K562 (cell line): Measurements from ENCODE around the gene DAD1.

Experiments used
- CBX2 ChIP-seq: fragments of 200-600 bp; sonication (generic); IDR thresholded peaks from one replicate; pipeline ENCODE4 v1.6.1; 2012; ENCODE audit warnings: mild to moderate bottlenecking, low read length, inconsistent platforms; ENCODE audit not compliant: insufficient read depth, poor library complexity, severe bottlenecking
- CBX5 ChIP-seq: IDR thresholded peaks from 2 replicates; pipeline ENCODE4 v1.6.1; 2014; ENCODE audit warnings: low read depth, borderline replicate concordance
- CTCF ChIP-seq, 3 experiments: IDR thresholded peaks in 2 of 3; conservative IDR thresholded peaks in 1 of 3; 2 replicates each; pipeline ENCODE4 v1.5.1; 2011 to 2012; ENCODE audit warnings: low read length in 3 of 3, mild to moderate bottlenecking in 3 of 3, control low read depth in 2 of 3, improper control_type of control experiment in 1 of 3, inconsistent platforms in 1 of 3, low read depth in 1 of 3, mixed read lengths in 1 of 3, moderate library complexity in 1 of 3; ENCODE audit not compliant: insufficient read depth in 2 of 3
- FOXK1 ChIP-seq: sonication (generic); formaldehyde crosslinking; IDR thresholded peaks from 2 replicates; pipeline ENCODE4 v1.8.0; 2022; ENCODE audit warnings: missing genetic modification reagents, mild to moderate bottlenecking, borderline replicate concordance
- HNRNPL ChIP-seq: fragments of 200-400 bp; formaldehyde crosslinking; IDR thresholded peaks from 2 replicates; pipeline ENCODE4 v1.6.1; 2017; ENCODE audit warnings: low read depth, mild to moderate bottlenecking, low read length
- PTRF ChIP-seq: fragments of 450-650 bp; IDR thresholded peaks from 2 replicates; pipeline ENCODE4 v1.6.1; 2016; ENCODE audit warnings: mild to moderate bottlenecking, missing genetic modification characterization, missing compliant biosample characterization
- USF2 ChIP-seq: sonication (generic); formaldehyde crosslinking; IDR thresholded peaks from 2 replicates; pipeline ENCODE4 v1.5.0; 2020; ENCODE audit warnings: missing genetic modification reagents
- ZFX ChIP-seq: sonication (generic); formaldehyde crosslinking; IDR thresholded peaks from 2 replicates; pipeline ENCODE4 v1.8.0; 2022; ENCODE audit warnings: mild to moderate bottlenecking, missing genetic modification reagents, moderate library complexity
- ZMIZ1 ChIP-seq, 2 experiments: fragments of 150-350 bp in 1 of 2; IDR thresholded peaks; 2 replicates each; pipeline ENCODE4 v1.6.1; 2012 to 2016; ENCODE audit warnings: low read depth in 2 of 2, low read length in 2 of 2, mild to moderate bottlenecking in 1 of 2, moderate library complexity in 1 of 2
- ZNF12 ChIP-seq: sonication (generic); formaldehyde crosslinking; IDR thresholded peaks from 2 replicates; pipeline ENCODE4 v1.4.0; 2020; ENCODE audit warnings: mild to moderate bottlenecking, missing genetic modification reagents
- ZNF239 ChIP-seq: fragments of 250-450 bp; sonication (Bioruptor Pico); IDR thresholded peaks from 2 replicates; pipeline ENCODE4 v1.4.0; 2020; ENCODE audit warnings: mild to moderate bottlenecking
- ZNF274 ChIP-seq: IDR thresholded peaks from 2 replicates; pipeline ENCODE4 v1.6.1; 2011; ENCODE audit warnings: low read depth, mild to moderate bottlenecking, low read length, moderate library complexity, borderline replicate concordance
- TF ChIP-seq, protein P1 (sequence below), 3 experiments: fragments of 200-800 bp in 1 of 3; fragments of 250-450 bp in 1 of 3; fragments of 450-650 bp in 1 of 3; sonication (Bioruptor Pico) in 1 of 3; sonication (Bioruptor generic) in 1 of 3; formaldehyde crosslinking in 1 of 3; IDR thresholded peaks; 2 replicates each; pipeline versions ENCODE4 v1.6.1 to v1.8.0; 2016 to 2022; ENCODE audit warnings: mild to moderate bottlenecking in 2 of 3, missing genetic modification characterization in 2 of 3, missing compliant biosample characterization in 1 of 3, moderate library complexity in 1 of 3

DNA sequence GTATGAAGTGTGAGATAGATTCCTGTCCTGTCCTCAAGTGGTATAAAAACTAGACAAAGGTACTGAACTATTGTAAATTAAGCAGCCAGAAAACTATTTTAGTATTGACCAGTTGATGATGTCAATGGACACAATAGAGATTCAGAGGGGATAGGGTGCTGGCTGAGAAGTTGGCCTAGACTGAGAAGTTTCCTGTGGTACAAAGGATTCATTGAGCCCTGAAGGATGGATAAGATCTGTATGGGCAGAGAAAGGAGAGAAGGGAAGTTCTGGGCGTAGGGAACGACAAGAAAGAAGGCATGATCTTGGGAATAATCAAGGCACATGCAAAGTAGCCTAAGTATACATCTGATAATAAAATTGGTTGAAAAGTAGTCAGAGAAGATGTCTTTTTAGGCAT, 44.6 kb downstream of the DAD1 start:
- no peak for TF ChIP-seq ZMIZ1 (IDR thresholded peaks at IDR 0.05; ENCODE audit: low read depth in 2 of 2, low read length in 2 of 2)
- no peak for TF ChIP-seq HNRNPL
- TF ChIP-seq FOXK1 (CRISPR knock-in tag) = no peak
- no peak for TF ChIP-seq ZFX (CRISPR knock-in tag)
- TF ChIP-seq PTRF (tag) = no peak
- no peak for TF ChIP-seq CTCF (IDR thresholded peaks at IDR 0.05 in 2 of 3, conservative IDR thresholded peaks at IDR 0.05 in 1 of 3; ENCODE audit: insufficient read depth in 2 of 3, low read depth in 1 of 3, low read length in 3 of 3)
- no peak for TF ChIP-seq USF2 (CRISPR knock-in tag)
- TF ChIP-seq, protein P1, sequence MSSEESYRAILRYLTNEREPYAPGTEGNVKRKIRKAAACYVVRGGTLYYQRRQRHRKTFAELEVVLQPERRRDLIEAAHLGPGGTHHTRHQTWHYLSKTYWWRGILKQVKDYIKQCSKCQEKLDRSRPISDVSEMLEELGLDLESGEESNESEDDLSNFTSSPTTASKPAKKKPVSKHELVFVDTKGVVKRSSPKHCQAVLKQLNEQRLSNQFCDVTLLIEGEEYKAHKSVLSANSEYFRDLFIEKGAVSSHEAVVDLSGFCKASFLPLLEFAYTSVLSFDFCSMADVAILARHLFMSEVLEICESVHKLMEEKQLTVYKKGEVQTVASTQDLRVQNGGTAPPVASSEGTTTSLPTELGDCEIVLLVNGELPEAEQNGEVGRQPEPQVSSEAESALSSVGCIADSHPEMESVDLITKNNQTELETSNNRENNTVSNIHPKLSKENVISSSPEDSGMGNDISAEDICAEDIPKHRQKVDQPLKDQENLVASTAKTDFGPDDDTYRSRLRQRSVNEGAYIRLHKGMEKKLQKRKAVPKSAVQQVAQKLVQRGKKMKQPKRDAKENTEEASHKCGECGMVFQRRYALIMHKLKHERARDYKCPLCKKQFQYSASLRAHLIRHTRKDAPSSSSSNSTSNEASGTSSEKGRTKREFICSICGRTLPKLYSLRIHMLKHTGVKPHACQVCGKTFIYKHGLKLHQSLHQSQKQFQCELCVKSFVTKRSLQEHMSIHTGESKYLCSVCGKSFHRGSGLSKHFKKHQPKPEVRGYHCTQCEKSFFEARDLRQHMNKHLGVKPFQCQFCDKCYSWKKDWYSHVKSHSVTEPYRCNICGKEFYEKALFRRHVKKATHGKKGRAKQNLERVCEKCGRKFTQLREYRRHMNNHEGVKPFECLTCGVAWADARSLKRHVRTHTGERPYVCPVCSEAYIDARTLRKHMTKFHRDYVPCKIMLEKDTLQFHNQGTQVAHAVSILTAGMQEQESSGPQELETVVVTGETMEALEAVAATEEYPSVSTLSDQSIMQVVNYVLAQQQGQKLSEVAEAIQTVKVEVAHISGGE (CRISPR knock-in tag; IDR thresholded peaks at IDR 0.05) = no peak
- no peak for TF ChIP-seq ZNF12
- no peak for TF ChIP-seq ZNF239
- no peak for TF ChIP-seq CBX2
- TF ChIP-seq CBX5 = no peak
- no peak for TF ChIP-seq ZNF274
